WI38 (cell line): ENCODE measurements around the gene GMDS.

Experiments
- H3K4me3 ChIP-seq: 2 replicates; pipeline ENCODE4 v1.5.1; 2011; ENCODE audit warnings: low read depth, mild to moderate bottlenecking, control low read depth, low read length
- TF ChIP-seq, protein P1 (sequence below): IDR thresholded peaks from 2 replicates; pipeline ENCODE4 v1.5.1; 2012; ENCODE audit warnings: low read depth, mild to moderate bottlenecking, control low read depth, low read length

The GMDS gene

DNA sequence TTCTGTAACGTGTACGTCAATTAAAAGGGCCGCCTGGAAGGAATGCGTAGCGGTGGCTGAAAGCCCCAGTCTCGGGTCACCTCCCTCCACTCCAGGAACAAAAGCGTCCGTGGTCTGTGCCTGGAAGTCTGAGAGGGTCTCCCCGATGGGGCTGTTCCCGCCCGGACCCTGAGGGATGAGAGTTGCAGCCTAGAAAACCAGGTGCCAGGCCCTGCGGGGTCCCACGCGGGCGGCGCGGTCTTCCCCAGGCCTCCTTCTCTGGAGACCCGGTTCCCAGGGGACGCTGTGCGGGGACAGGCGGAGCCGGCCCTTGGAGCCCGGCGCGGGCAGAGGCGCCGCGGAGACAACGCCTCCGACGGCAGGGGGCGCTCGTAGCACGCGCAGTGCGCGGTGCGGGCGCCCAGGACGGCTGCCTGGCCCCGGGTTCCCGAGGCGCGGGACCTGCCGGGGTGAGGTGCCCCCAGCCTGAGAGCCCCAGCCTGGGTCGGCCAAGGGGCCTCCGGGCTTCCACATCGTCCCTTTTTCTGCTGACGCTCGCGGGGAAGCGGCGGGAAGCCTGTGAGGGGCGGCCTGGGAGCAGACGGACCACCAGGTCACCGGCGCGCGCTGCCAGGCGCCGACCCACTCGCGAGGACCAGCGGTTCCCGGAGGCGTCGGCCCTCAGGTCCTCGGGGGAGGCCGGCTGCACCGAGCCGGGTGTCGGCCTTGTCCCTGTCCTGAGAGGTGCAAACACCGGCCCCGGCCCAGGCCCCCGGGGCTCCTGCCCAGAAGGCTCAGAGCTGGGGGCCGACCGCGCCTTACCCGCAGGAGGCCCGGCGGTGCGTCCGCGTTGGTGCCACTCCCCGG lies 641.0 kb downstream of the GMDS start:
- TF ChIP-seq, protein P1, sequence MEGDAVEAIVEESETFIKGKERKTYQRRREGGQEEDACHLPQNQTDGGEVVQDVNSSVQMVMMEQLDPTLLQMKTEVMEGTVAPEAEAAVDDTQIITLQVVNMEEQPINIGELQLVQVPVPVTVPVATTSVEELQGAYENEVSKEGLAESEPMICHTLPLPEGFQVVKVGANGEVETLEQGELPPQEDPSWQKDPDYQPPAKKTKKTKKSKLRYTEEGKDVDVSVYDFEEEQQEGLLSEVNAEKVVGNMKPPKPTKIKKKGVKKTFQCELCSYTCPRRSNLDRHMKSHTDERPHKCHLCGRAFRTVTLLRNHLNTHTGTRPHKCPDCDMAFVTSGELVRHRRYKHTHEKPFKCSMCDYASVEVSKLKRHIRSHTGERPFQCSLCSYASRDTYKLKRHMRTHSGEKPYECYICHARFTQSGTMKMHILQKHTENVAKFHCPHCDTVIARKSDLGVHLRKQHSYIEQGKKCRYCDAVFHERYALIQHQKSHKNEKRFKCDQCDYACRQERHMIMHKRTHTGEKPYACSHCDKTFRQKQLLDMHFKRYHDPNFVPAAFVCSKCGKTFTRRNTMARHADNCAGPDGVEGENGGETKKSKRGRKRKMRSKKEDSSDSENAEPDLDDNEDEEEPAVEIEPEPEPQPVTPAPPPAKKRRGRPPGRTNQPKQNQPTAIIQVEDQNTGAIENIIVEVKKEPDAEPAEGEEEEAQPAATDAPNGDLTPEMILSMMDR, result peak; percentile 73
- peak overlapping the region; percentile 56 for H3K4me3 ChIP-seq

DNA sequence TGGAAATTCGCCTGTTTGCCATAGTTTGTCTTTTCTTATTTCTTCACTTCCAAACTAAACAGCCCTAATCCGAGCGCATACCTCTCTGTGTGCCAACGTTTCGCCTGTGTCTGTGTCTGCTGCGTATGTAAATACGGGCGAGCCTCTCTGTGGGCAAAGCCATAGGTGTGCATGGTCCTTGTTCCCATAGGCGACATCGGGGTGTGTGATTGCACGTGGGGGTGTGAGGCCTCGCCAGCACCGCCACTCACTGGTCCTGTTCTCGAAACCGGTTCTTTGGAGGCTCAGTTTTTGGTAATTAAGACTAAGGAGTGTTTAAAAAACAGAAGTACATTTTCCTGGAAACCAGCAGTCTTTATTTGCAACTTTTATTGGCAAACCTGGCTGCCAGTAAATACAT lies 641.7 kb downstream of the GMDS start:
- TF ChIP-seq, protein P1, result no peak
- H3K4me3 ChIP-seq, result no peak overlapping the region

GRCh38 chr6:1602049-1602713 lies 643.2 kb downstream of the GMDS start:
- no peak overlapping the region for H3K4me3 ChIP-seq
- TF ChIP-seq, protein P1, result no peak

GRCh38 chr6:1601158-1602048 lies 644.0 kb downstream of the GMDS start:
- TF ChIP-seq, protein P1, result no peak
- H3K4me3 ChIP-seq, result no peak overlapping the region

DNA sequence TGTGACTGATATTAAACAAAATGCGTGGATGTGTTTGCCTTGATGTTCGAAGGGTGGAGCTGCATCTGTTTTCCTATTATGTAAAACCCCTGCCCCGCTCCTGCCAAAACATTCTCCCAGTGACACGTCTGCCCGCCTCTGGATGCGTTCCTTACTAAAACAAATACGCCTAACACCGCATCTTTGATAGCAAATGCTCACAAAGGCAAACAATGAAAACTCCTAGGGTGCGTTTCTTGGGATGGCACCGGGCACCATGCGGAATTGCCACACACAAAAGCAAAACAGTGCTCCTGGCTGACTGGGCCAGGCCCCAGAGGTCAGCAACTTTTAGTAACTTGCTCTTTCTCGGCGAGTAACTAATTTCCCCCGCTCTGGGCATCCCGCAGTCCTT lies 644.6 kb downstream of the GMDS start:
- H3K4me3 ChIP-seq, result no peak overlapping the region
- TF ChIP-seq, protein P1, result no peak

DNA sequence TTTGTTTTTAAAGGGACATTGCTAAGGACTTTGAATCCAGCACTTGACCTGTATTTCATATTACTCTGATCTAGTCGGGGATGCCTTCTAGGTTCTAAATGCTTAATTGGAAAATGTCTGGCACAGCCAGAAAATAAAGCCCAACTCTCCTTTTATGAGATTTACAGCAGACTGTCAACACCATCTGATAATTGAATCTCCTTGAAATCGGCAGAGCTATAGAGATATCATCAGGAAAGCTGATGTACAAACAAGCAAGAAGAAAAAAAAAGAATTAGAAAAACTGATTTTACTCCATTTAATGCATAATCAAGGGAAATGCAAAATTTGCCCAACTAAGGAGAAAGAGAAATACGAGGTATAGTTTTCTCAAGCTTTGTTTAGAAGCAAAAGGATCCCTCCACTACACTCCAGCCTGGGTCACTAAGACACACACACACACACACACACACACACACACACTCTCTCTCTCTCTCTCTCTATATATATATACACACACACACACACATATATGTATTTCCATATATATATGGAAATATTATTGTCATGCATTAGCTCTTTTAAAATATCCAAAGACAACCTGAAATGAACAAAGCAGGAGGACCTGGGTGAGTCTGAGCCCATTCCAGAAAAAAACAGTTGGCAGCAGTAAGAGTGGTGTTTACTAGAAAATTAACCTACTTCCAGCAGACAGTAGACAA lies 645.2 kb downstream of the GMDS start:
- H3K4me3 ChIP-seq, result no peak overlapping the region
- TF ChIP-seq, protein P1, result no peak
